ENCODE measurements around the gene ARRB1. TPM values are rescaled to one million over a fixed set of nuclear protein-coding genes. Genes with fewer than 3 reads are reported as not detected.

The ARRB1 gene
- total and polyA plus RNA-seq, 12 donors = 4.9 to 54.2 (median 31.0) TPM

DNA sequence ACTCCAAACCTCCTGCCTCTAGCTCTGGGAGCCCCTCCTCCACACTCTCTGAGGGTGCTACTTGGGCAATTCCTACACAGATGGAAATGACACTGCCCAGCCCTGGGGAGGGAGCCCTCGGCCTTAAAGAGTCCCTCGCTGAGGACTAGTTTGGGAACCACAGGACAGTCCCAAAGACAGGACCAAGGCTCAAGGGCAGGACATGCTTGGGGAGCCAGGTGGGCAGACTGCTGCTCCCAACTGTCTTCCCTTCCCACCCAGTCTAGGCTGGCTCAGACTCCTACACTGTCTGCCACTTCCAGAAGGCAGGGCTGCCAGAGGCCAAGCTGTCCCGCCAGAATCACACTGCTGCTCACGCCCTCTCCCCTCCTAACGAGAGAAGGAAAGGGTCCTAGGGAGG lies 9.8 kb downstream of the ARRB1 start:
- peak overlapping the region in 3 of 5 donors; percentile 23 to 84 (median 73) for H3K27ac ChIP-seq
- intact Hi-C loops (cut with DNase I) = no loop called here
- TF ChIP-seq, protein P1, sequence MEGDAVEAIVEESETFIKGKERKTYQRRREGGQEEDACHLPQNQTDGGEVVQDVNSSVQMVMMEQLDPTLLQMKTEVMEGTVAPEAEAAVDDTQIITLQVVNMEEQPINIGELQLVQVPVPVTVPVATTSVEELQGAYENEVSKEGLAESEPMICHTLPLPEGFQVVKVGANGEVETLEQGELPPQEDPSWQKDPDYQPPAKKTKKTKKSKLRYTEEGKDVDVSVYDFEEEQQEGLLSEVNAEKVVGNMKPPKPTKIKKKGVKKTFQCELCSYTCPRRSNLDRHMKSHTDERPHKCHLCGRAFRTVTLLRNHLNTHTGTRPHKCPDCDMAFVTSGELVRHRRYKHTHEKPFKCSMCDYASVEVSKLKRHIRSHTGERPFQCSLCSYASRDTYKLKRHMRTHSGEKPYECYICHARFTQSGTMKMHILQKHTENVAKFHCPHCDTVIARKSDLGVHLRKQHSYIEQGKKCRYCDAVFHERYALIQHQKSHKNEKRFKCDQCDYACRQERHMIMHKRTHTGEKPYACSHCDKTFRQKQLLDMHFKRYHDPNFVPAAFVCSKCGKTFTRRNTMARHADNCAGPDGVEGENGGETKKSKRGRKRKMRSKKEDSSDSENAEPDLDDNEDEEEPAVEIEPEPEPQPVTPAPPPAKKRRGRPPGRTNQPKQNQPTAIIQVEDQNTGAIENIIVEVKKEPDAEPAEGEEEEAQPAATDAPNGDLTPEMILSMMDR (IDR thresholded peaks at IDR 0.05) = no peak
- 55 to 69% (median 58%) methylated on average over 3 to 5 of the region's 5 CpGs for WGBS, 4 donors
- peaks cover 45 to 86% of the 10 kb centered on the region in 2 donors for H3K4me1 ChIP-seq (replicated peaks in 1 of 2)
- H3K27me3 ChIP-seq = no peaks in the 10 kb centered on the region
- H3K9me3 ChIP-seq (replicated peaks in 1 of 3) = no peaks in the 10 kb centered on the region
- H3K4me3 ChIP-seq = no peak overlapping the region
- peak in 1 of 7 donors; percentile 21 for DNase-seq
- no peaks in the 10 kb centered on the region for H3K36me3 ChIP-seq (replicated peaks in 1 of 2)

DNA sequence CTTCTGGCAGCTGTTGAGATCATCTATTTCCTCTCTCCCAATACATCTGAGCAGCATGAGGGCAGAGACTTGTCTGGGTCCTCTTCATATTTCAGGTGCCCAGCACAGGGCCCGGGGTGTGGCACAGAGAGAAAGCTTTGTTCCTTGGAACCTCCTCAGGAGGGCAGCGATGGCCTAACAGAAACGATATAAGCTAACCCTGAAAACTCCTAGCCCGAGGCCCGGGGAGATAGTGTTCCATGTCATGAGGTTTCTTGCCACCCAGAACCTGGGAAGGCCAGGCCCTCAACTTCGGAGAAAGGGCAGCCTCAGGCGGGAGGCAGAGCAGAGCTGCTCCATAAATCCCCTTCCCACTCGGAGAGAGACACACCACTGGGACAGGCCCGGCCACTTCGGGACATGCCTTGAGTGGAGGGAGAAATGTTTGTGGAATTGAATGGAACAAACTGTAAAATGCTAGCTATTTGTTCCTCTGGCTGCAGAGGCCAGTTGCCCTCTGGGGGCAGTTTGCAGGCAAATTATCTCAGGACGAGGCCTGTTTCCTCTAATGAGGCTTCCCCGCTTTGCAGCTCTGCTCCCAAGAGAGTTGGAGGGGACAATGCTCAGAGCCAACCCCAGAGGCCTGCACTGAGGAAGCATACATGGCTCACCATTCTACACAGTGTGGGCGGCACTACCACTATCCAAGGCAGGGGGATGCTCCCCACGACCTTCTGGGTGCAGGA lies 11.6 kb downstream of the ARRB1 start:
- TF ChIP-seq POLR2A (IDR thresholded peaks at IDR 0.05) = no peak
- TF ChIP-seq, protein P1 (IDR thresholded peaks at IDR 0.05) = no peak
- Histone ChIP-seq H3K36me3 (replicated peaks in 1 of 2) (no peaks in the 10 kb centered on the region), H3K4me1 (replicated peaks in 1 of 2) (peaks cover 41 to 87% of the 10 kb centered on the region in 2 donors), H3K4me3 (no peak overlapping the region), H3K27ac (peak overlapping the region in 2 of 5 donors; percentile 73 to 84), H3K27me3 (no peaks in the 10 kb centered on the region), H3K9me3 (replicated peaks in 1 of 3) (no peaks in the 10 kb centered on the region)
- intact Hi-C loops (cut with DNase I) = no loop called here
- DNase-seq = peak in 3 of 7 donors; percentile 33 to 69 (median 38)
- 50 to 64% (median 57%) methylated on average over 10 to 14 of the region's 14 CpGs for WGBS, 4 donors

DNA sequence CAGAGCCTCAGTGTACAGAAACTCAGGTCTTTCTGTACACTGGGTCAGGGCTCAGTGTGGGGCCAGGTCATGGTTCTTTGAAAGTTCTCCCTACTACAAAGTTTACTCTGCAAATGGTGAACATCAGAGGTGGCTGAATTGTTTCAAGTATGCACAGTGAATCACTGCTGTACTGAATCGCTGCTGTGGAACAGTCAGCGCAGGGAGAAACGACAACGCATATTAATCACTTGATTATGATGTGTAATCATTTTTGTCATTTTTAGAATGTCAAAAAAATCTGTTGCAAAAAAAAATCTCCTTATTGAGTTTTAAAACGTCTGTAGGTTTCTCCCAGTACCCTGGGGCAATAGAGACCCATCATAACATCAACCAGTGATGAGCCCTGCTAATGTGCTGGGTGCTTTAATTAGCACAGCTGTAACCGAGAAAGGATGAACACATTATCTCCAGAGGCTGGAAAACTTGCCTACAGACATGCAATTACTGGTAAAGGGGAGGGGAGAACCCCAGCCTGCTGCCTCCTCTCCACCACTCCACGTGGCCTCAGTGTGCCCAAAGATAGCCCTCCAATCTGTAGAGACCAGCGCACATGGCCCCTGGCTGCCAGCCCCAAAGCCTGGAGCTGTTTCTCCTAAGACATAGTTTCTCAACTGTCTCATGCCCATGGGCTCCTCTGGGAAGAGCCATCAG lies 12.8 kb downstream of the ARRB1 start:
- intact Hi-C loops (cut with DNase I) = no loop called here
- DNase-seq = no peak
- no peaks in the 10 kb centered on the region for H3K9me3 ChIP-seq (replicated peaks in 1 of 3)
- no peaks in the 10 kb centered on the region for H3K27me3 ChIP-seq
- no peaks in the 10 kb centered on the region for H3K36me3 ChIP-seq (replicated peaks in 1 of 2)
- TF ChIP-seq POLR2A (IDR thresholded peaks at IDR 0.05) = no peak
- TF ChIP-seq, protein P1 (IDR thresholded peaks at IDR 0.05) = no peak
- no peak overlapping the region for H3K4me3 ChIP-seq
- H3K27ac ChIP-seq = peak overlapping the region in 2 of 5 donors; percentile 73 to 84
- 54 to 67% (median 63%) methylated on average over 7 to 8 of the region's 8 CpGs for WGBS, 4 donors
- peaks cover 31 to 95% of the 10 kb centered on the region in 2 donors for H3K4me1 ChIP-seq (replicated peaks in 1 of 2)

DNA sequence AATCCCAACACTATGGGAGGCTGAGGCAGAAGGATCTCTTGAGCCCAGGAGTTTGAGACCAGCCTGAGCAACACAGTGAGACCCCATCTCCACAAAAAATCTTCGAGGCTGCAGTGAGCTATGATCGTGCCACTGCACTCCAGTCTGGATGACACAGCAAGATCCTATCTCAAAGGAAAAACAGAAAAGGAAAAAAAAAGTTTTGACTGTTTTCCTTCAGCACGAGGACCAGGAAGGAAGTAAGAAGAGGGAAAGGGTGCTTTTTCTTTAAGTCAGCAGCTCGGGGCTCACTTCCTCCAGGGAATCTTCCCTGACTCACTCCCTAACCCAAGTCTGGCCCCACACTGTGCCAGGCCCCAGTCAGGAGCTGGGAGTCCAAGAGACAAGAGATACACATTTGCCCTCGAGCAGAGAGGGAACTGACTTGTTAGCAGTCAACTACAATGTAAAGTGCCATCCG lies 14.2 kb downstream of the ARRB1 start:
- H3K4me1 ChIP-seq (replicated peaks in 1 of 2) = peaks cover 25 to 83% of the 10 kb centered on the region in 2 donors
- H3K9me3 ChIP-seq (replicated peaks in 1 of 3) = no peaks in the 10 kb centered on the region
- DNase-seq = peak in 4 of 7 donors; percentile 34 to 62 (median 44)
- peak overlapping the region in 2 of 5 donors; percentile 59 to 73 for H3K27ac ChIP-seq
- no peaks in the 10 kb centered on the region for H3K27me3 ChIP-seq
- 41 to 57% (median 52%) methylated on average over 6 of the region's 6 CpGs for WGBS, 4 donors
- no peak overlapping the region for H3K4me3 ChIP-seq
- TF ChIP-seq, protein P1 (IDR thresholded peaks at IDR 0.05) = no peak
- no peak for TF ChIP-seq POLR2A (IDR thresholded peaks at IDR 0.05)
- H3K36me3 ChIP-seq (replicated peaks in 1 of 2) = no peaks in the 10 kb centered on the region
- intact Hi-C loops (cut with DNase I) = no loop called here
